A375 (cell line): ENCODE data around the gene FAM241B. TPM values are rescaled to one million over a fixed set of nuclear protein-coding genes. Genes with fewer than 3 reads are reported as not detected.

ENCODE experiments used
- total RNA-seq: library from RNA; depleted of rRNA; stranded (reverse); fragments of >200 nt; shearing (Covaris generic); gene quantifications from 2 replicates; pipeline ENCODE4 v1.2.3, GENCODE V29; 2014; rRNA removed

The FAM241B gene
- 0.24 and 0.30 TPM in 2 replicates for total RNA-seq

GRCh38 chr10:69629897-69630650, at the start of gene FAM241B:
Gene FAM241B (plus strand): TSS chr10:69630247. CDS start chr10:69631744, 1,497 bp downstream.

Other genes starting within 250 kb of the FAM241B start
- 0.08 TPM in 1 of 2 replicates, not detected in the other for gene TACR2, start 213.3 kb upstream of the FAM241B start, total RNA-seq
- gene TSPAN15, start 178.8 kb upstream of the FAM241B start, total RNA-seq: 0.98 and 1.2 TPM in 2 replicates
- gene NEUROG3, start 56.8 kb upstream of the FAM241B start, total RNA-seq: not detected in 2 replicates
- gene COL13A1, start 171.7 kb downstream of the FAM241B start, total RNA-seq: 59.4 and 61.0 TPM in 2 replicates